B cell (primary cell): ENCODE measurements around the gene PRRX1. TPM values are rescaled to one million over a fixed set of nuclear protein-coding genes. Genes with fewer than 3 reads are reported as not detected.

ENCODE experiments used
- ATAC-seq: fragments of 200-7000 bp; cut with Tn5 transposase; one replicate; pipeline ENCODE4 v1.10.0; 2021; ENCODE audit warnings: low read depth, mild to moderate bottlenecking, moderate number of reproducible peaks, moderate library complexity
- CTCF ChIA-PET: fragments of 350-600 bp; sonication (Branson Sonifier 250); formaldehyde crosslinking; loops from one replicate; lab custom pipeline; 2021; ENCODE audit warnings: antibody characterized with exemption, inconsistent platforms; lab: Charles Lee
- POLR2A ChIA-PET: fragments of 350-600 bp; sonication (Branson Sonifier 250); formaldehyde crosslinking; loops from one replicate; lab custom pipeline; 2021; ENCODE audit warnings: antibody characterized with exemption; lab: Charles Lee
- DNase-seq: peaks from one replicate; pipeline ENCODE4 v3.0.0; 2013
- H2AFZ ChIP-seq: 2 replicates; pipeline ENCODE4 v1.6.1; 2012; ENCODE audit warnings: mild to moderate bottlenecking, low read depth, low read length; ENCODE audit not compliant: insufficient read depth, poor library complexity, severe bottlenecking
- H3K27ac ChIP-seq, 2 donors: 1 replicate in 1 of 2; 2 replicates in 1 of 2; pipeline ENCODE4 v1.5.1; 2012 to 2013; ENCODE audit warnings: low read length in 2 of 2, mild to moderate bottlenecking in 2 of 2, moderate library complexity in 1 of 2
- H3K27me3 ChIP-seq, 4 experiments: fragments of 200-600 bp in 1 of 4; sonication (generic) in 1 of 4; replicated peaks in 1 of 4; 1 replicate in 2 of 4; 2 replicates in 2 of 4; pipeline versions ENCODE4 v1.6.1 to v1.7.0; 2013 to 2016; ENCODE audit warnings: low read length in 3 of 4, mild to moderate bottlenecking in 2 of 4, mixed read lengths in 1 of 4, moderate library complexity in 1 of 4; ENCODE audit not compliant: insufficient read depth in 4 of 4, control insufficient read depth in 3 of 4; ENCODE audit errors: control extremely low read depth in 1 of 4
- H3K36me3 ChIP-seq, 2 experiments: replicated peaks in 1 of 2; 1 replicate in 1 of 2; 2 replicates in 1 of 2; pipeline versions ENCODE4 v1.6.1 to v1.7.1; 2013; ENCODE audit warnings: low read length in 1 of 2; ENCODE audit not compliant: insufficient read depth in 2 of 2, control insufficient read depth in 1 of 2; ENCODE audit errors: control extremely low read depth in 1 of 2, extremely low read depth in 1 of 2
- H3K4me1 ChIP-seq, 2 donors: fragments of 200-600 bp in 1 of 2; sonication (generic) in 1 of 2; 1 replicate in 1 of 2; 2 replicates in 1 of 2; pipeline versions ENCODE4 v1.5.1 to v1.6.1; 2013 to 2017; ENCODE audit warnings: low read length in 2 of 2; ENCODE audit not compliant: control insufficient read depth in 2 of 2, insufficient read depth in 2 of 2
- H3K4me2 ChIP-seq: replicated peaks from 2 replicates; pipeline ENCODE3; 2012; ENCODE audit warnings: mild to moderate bottlenecking, low read depth, low read length; ENCODE audit not compliant: poor library complexity, severe bottlenecking
- H3K4me3 ChIP-seq, 5 experiments: fragments of 200-600 bp in 1 of 5; sonication (generic) in 1 of 5; 1 replicate in 3 of 5; 2 replicates in 2 of 5; pipeline versions ENCODE4 v1.5.1 to v1.7.0; 2011 to 2016; ENCODE audit warnings: low read length in 4 of 5, mild to moderate bottlenecking in 4 of 5, low read depth in 2 of 5, control low read depth in 1 of 5, moderate library complexity in 1 of 5; ENCODE audit not compliant: insufficient read depth in 1 of 5; ENCODE audit errors: control extremely low read depth in 1 of 5, extremely low read depth in 1 of 5
- H3K79me2 ChIP-seq: fragments of 200-600 bp; sonication (generic); one replicate; pipeline ENCODE4 v1.6.0; 2016; ENCODE audit warnings: low read length; ENCODE audit not compliant: control insufficient read depth, insufficient read depth
- H3K9ac ChIP-seq: fragments of 200-600 bp; sonication (generic); 2 replicates; pipeline ENCODE4 v1.6.1; 2017; ENCODE audit warnings: mild to moderate bottlenecking, low read length, moderate library complexity
- H3K9me3 ChIP-seq, 3 donors: one replicate each; pipeline versions ENCODE4 v1.6.1 to v1.7.1; 2013; ENCODE audit warnings: low read length in 2 of 3; ENCODE audit not compliant: control insufficient read depth in 2 of 3, insufficient read depth in 1 of 3; ENCODE audit errors: control extremely low read depth in 1 of 3
- H4K20me1 ChIP-seq: 2 replicates; pipeline ENCODE4 v1.6.0; 2012; ENCODE audit warnings: mild to moderate bottlenecking, low read length; ENCODE audit not compliant: insufficient read depth, control insufficient read depth, poor library complexity, severe bottlenecking
- H3K27ac Mint-ChIP-seq: one replicate; pipeline ENCODE4 v1.8.0; 2021; ENCODE audit warnings: mixed read lengths
- H3K27me3 Mint-ChIP-seq: one replicate; pipeline ENCODE4 v1.8.0; 2021; ENCODE audit warnings: mixed read lengths
- H3K4me1 Mint-ChIP-seq: one replicate; pipeline ENCODE4 v1.8.0; 2021; ENCODE audit warnings: mixed read lengths
- H3K4me3 Mint-ChIP-seq: one replicate; pipeline ENCODE4 v1.8.0; 2021; ENCODE audit warnings: mixed read lengths
- H3K9me3 Mint-ChIP-seq: one replicate; pipeline ENCODE4 v1.8.0; 2022; ENCODE audit warnings: mixed read lengths; ENCODE audit not compliant: insufficient read depth
- CTCF ChIP-seq: fragments of 200-600 bp; IDR thresholded peaks from one replicate; pipeline ENCODE4 v1.8.0; 2022; ENCODE audit warnings: antibody characterized with exemption, mild to moderate bottlenecking
- EZH2 ChIP-seq: IDR thresholded peaks from 2 replicates; pipeline ENCODE4 v1.6.1; 2012; ENCODE audit warnings: borderline replicate concordance, low read depth, mild to moderate bottlenecking, moderate library complexity, low read length; ENCODE audit not compliant: insufficient read depth, poor library complexity, severe bottlenecking
- WGBS: methylation state at CpG from one replicate; pipeline ENCODE4 v1.1.5; 2013; ENCODE audit warnings: missing lambda C conversion rate; ENCODE audit not compliant: insufficient coverage; 5-methylcytosine and 5-hydroxymethylcytosine counted together
- intact Hi-C: fragments of 100-400 bp; cut with micrococcal nuclease; formaldehyde crosslinking; loops from one replicate; pipeline ENCODE4 v1.10.0; 2022
- polyA plus RNA-seq: library from polyadenylated mRNA; depleted of rRNA; stranded (reverse); fragments of >200 nt; gene quantifications from 2 replicates; pipeline ENCODE4 v1.2.3, GENCODE V29; 2012
- total RNA-seq, 2 donors: library from RNA; stranded (reverse); fragments of 120-200 nt in 1 of 2; gene quantifications; 1 replicate in 1 of 2; 2 replicates in 1 of 2; pipeline versions ENCODE4 v1.2.3 to v1.2.4, GENCODE V29; 2013 to 2022

Gene PRRX1
- total and polyA plus RNA-seq, 2 donors (not counting 1 experiment from before 2014, with no cell fraction given), result not detected

GRCh38 chr1:170660871-170661645, 2.9 kb upstream of the PRRX1 start:
- H3K9me3 Mint-ChIP-seq, result no peaks in the 10 kb centered on the region
- ChIA-PET CTCF (no interaction called here), POLR2A (no interaction called here)
- H3K4me1 ChIP-seq, result peaks cover 12 to 14% of the 10 kb centered on the region in 2 donors
- H3K27me3 Mint-ChIP-seq, result peaks cover 68% of the 10 kb centered on the region
- no peak overlapping the region for H3K27ac Mint-ChIP-seq
- H3K4me2 ChIP-seq, result no peak overlapping the region
- H3K36me3 ChIP-seq, result no peaks in the 10 kb centered on the region
- WGBS, result 12% methylated on average over 35 of the region's 54 CpGs
- no peaks in the 10 kb centered on the region for H4K20me1 ChIP-seq
- no peak overlapping the region for H3K27ac ChIP-seq
- TF ChIP-seq EZH2 (no peak), CTCF (no peak)
- peaks cover 0 to 75% (median 35%) of the 10 kb centered on the region in 4 experiments for H3K27me3 ChIP-seq
- H3K4me1 Mint-ChIP-seq, result peaks cover 3% of the 10 kb centered on the region
- peaks cover 0 to 8% (median 0%) of the 10 kb centered on the region in 3 donors for H3K9me3 ChIP-seq
- no peak for ATAC-seq
- no peaks in the 10 kb centered on the region for H3K79me2 ChIP-seq
- no peak overlapping the region for H3K4me3 ChIP-seq
- intact Hi-C loops, result no loop called here
- H3K4me3 Mint-ChIP-seq, result no peak overlapping the region
- H2AFZ ChIP-seq, result no peak overlapping the region
- peak; percentile 8 for DNase-seq
- H3K9ac ChIP-seq, result no peak overlapping the region
